Stimulated activated CD4-positive, alpha-beta T cell treated with anti-CD3 and anti-CD28 coated beads, Interleukin-4, amount 100 ng/mL, for 24 hours (primary cell): ENCODE data around the gene PYY.
"Not testable (repeated sequence)": the region's sequence is repeated elsewhere in the genome, so short reads cannot be mapped to it uniquely, and the experiment has no call there.

Experiments
- DNase-seq: peaks from one replicate; pipeline ENCODE4 v3.0.0-alpha.2; 2020

Gene PYY

GRCh38 chr17:43953746-43954145 is at the start of gene PYY:
Gene PYY, minus strand, starts transcription at chr17:43953940. Its CDS starts 457 bp downstream, at chr17:43953483.
- DNase-seq, result no peak

- DNase-seq, result no peak
Measured at GRCh38 chr17:44002141-44002848, 48.6 kb upstream of the PYY start.

GRCh38 chr17:44001461-44001920 is 47.8 kb upstream of the PYY start:
- DNase-seq, result no peak

- no peak for DNase-seq
Measured at GRCh38 chr17:44000871-44001460, 47.2 kb upstream of the PYY start.

GRCh38 chr17:44000141-44000860 is 46.6 kb upstream of the PYY start:
- no peak for DNase-seq

GRCh38 chr17:43999024-43999423 is 45.3 kb upstream of the PYY start:
- DNase-seq, result no peak

GRCh38 chr17:43998552-43998951 is 44.8 kb upstream of the PYY start:
- no peak for DNase-seq

GRCh38 chr17:43997180-43997579 is 43.4 kb upstream of the PYY start:
- DNase-seq, result not testable (repeated sequence)

GRCh38 chr17:43995150-43995471 is 41.4 kb upstream of the PYY start:
- no peak for DNase-seq

- peak; percentile 70 for DNase-seq
Measured at GRCh38 chr17:43994272-43995149, 40.8 kb upstream of the PYY start.

- DNase-seq, result no peak
Measured at GRCh38 chr17:43992641-43993040, 38.9 kb upstream of the PYY start.

- DNase-seq, result no peak
Measured at GRCh38 chr17:43988301-43988700, 34.6 kb upstream of the PYY start.

- DNase-seq, result no peak
Measured at GRCh38 chr17:43987131-43988021, 33.6 kb upstream of the PYY start.

GRCh38 chr17:43986225-43986981 is 32.7 kb upstream of the PYY start:
- no peak for DNase-seq

- no peak for DNase-seq
Measured at GRCh38 chr17:43984521-43984920, 30.8 kb upstream of the PYY start.

GRCh38 chr17:43983515-43984411 is 30.0 kb upstream of the PYY start:
- DNase-seq, result no peak

GRCh38 chr17:43983196-43983514 is 29.4 kb upstream of the PYY start:
- no peak for DNase-seq

- no peak for DNase-seq
Measured at GRCh38 chr17:43982171-43982570, 28.4 kb upstream of the PYY start.

GRCh38 chr17:43979671-43980070 is 25.9 kb upstream of the PYY start:
- no peak for DNase-seq

- DNase-seq, result no peak
Measured at GRCh38 chr17:43979011-43979410, 25.3 kb upstream of the PYY start.
